ENCODE data around the gene CLEC17A.

CLEC17A gene

DNA sequence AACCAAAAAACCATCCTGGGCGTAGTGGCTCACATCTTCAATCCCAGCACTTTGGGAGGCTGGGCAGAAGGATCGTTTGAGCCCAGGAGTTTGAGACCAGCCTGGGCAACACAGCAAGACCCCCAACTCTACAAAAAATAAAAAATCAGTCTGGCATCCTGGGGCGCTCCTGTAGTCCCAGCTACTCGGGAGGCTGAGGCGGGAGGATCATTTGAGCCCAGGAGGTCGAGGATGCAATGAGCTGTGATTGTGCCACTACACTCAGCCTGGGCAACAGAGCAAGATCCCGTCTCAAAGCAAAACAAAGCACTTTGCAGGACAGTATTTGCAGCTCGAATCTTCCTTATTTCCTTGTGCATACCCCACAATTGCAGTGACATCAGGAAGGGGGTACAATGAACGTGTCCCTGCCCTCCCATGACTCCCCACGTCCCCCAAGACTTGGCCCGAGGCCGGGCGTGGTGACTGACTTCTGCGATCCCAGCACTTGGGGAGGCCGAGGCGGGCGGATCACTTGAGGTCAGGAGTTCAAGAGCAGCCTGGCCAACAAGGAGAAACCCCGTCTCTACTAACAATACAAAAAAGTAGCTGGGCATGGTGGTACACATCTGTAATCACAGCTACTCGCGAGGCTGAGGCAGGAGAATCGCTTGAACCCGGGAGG, 11.9 kb upstream of the CLEC17A start:
- peak overlapping the region; percentile 98 for H3K4me3 ChIP-seq (replicated peaks; ENCODE audit: low read depth, low read length)
- TF ChIP-seq, protein P1, sequence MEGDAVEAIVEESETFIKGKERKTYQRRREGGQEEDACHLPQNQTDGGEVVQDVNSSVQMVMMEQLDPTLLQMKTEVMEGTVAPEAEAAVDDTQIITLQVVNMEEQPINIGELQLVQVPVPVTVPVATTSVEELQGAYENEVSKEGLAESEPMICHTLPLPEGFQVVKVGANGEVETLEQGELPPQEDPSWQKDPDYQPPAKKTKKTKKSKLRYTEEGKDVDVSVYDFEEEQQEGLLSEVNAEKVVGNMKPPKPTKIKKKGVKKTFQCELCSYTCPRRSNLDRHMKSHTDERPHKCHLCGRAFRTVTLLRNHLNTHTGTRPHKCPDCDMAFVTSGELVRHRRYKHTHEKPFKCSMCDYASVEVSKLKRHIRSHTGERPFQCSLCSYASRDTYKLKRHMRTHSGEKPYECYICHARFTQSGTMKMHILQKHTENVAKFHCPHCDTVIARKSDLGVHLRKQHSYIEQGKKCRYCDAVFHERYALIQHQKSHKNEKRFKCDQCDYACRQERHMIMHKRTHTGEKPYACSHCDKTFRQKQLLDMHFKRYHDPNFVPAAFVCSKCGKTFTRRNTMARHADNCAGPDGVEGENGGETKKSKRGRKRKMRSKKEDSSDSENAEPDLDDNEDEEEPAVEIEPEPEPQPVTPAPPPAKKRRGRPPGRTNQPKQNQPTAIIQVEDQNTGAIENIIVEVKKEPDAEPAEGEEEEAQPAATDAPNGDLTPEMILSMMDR (IDR thresholded peaks at IDR 0.05; ENCODE audit: low read depth, low read length, missing control alignments): no peak

GRCh38 chr19:14571695-14572490, 11.0 kb upstream of the CLEC17A start, which contains the start of gene NDUFB7:
TSS of gene NDUFB7 (minus strand) at chr19:14572066. CDS start at chr19:14572000, 66 bp downstream.
- TF ChIP-seq, protein P1 (IDR thresholded peaks at IDR 0.05; ENCODE audit: low read depth, low read length, missing control alignments): peak; percentile 74
- DNase-seq (ENCODE audit: extremely low read depth, low read depth): peak; percentile 82
- H3K4me3 ChIP-seq (replicated peaks; ENCODE audit: low read depth, low read length): peak within 1 kb of the TSS; percentile 98

More for the DNA sequence above, 11.9 kb upstream of the CLEC17A start:
- no peak for DNase-seq (ENCODE audit: extremely low read depth, low read depth)

DNA sequence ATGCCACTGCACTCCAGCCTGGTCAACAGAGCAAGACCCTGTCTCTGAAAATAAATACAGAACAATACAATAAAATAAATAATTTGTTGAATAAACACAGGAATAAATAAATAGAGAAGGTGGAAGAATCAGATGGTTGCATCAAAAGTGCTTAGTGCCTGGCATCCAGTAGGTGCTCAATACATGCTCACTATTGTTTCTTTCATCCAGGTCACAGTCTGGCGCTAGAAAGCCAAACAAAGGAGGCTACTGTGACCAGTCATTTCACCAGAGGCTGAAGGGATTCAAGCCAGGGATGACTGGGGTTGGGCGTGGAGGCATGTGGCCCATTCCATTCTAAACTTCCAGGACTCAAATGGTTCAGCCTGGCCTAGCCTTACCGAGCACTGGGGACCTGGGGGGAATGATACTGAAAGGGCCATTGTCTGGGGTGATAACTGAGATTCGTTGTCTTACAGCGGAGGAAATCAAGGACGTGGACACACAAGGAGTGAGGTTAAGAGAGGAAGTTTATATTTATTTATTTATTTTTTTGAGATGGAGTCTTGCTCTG, 7.4 kb upstream of the CLEC17A start:
- no peak for DNase-seq (ENCODE audit: extremely low read depth, low read depth)
- no peak overlapping the region for H3K4me3 ChIP-seq (replicated peaks; ENCODE audit: low read depth, low read length)
- TF ChIP-seq, protein P1 (IDR thresholded peaks at IDR 0.05; ENCODE audit: low read depth, low read length, missing control alignments): no peak

DNA sequence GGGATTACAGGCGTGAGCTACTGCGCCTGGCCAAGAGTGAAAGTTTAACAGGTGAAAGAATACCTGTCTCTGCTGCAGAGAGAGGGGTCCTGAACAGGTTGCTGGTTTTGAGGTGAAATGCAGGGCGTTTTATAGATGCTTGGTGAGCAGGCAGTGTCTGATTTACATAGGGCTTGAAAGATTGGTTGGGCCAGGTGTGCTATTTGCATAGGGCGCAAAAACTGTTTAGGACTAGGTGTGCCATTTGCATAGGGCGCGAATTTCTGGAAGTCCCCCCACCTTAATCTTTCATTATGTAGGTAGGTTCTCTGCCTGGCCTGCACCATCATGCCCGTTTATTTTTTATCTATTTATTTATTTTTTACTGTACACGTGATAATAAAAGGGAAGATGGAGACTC, 6.5 kb upstream of the CLEC17A start:
- H3K4me3 ChIP-seq (replicated peaks; ENCODE audit: low read depth, low read length): no peak overlapping the region
- no peak for DNase-seq (ENCODE audit: extremely low read depth, low read depth)
- TF ChIP-seq, protein P1 (IDR thresholded peaks at IDR 0.05; ENCODE audit: low read depth, low read length, missing control alignments): no peak

GRCh38 chr19:14577264-14577663, 5.6 kb upstream of the CLEC17A start:
- TF ChIP-seq, protein P1 (IDR thresholded peaks at IDR 0.05; ENCODE audit: low read depth, low read length, missing control alignments): no peak
- no peak overlapping the region for H3K4me3 ChIP-seq (replicated peaks; ENCODE audit: low read depth, low read length)
- no peak for DNase-seq (ENCODE audit: extremely low read depth, low read depth)

DNA sequence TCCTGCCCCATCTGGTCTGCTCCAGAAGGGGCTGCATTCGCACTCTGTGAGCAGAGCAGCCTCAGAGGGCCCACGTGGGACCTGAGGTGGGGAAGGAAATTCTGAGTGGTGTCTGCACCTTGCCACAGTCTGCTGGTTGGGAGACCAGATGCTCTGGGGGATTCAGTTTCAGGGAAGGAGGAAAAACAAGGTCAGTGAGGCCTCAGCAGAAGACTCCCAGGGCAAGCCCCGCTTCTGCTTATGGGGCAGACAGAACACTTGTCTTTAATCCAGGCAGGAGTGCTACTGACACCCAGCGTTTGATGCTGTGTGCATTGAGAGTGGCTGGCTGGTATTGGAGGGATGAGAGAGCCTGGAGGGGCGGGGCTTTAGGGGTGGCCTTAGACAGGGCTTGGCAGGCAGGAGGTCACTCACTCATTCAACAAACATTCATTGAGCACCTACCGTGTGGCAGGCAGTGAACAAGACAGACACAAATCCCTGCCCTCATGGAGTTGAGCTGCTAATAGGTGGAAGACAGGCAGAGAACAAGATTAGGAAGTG, 4.9 kb upstream of the CLEC17A start:
- DNase-seq (ENCODE audit: extremely low read depth, low read depth): no peak
- H3K4me3 ChIP-seq (replicated peaks; ENCODE audit: low read depth, low read length): no peak overlapping the region
- TF ChIP-seq, protein P1 (IDR thresholded peaks at IDR 0.05; ENCODE audit: low read depth, low read length, missing control alignments): no peak

All from HFF-Myc (cell line).